Measurements from ENCODE around the gene ARMC5. TPM values are rescaled to one million over a fixed set of nuclear protein-coding genes. Genes with fewer than 3 reads are reported as not detected.
A peak's percentile ranks its signal among the peaks of the same experiment; 100 is the strongest.
"Not testable (repeated sequence)": the region's sequence is repeated elsewhere in the genome, so short reads cannot be mapped to it uniquely, and the experiment has no call there.

ARMC5 gene
- total RNA-seq, 3 donors from 2014 or later = 5.3 to 7.2 (median 6.9) TPM

- Histone ChIP-seq H3K4me3 (no peak overlapping the region), H3K27me3 (peaks cover 0 to 2% of the 10 kb centered on the region in 2 donors), H3K9me3 (no peaks in the 10 kb centered on the region), H3K27ac (no peak overlapping the region), H3K36me3 (no peaks in the 10 kb centered on the region), H3K4me1 (no peaks in the 10 kb centered on the region)
- no peak for DNase-seq (ENCODE audit: low spot score in 2 of 2)
- intact Hi-C loops (cut with DNase I; ENCODE audit: low total_unique reads) = no loop called here
- TF ChIP-seq CTCF (IDR thresholded peaks at IDR 0.05) (no peak), POLR2A (IDR thresholded peaks at IDR 0.05) (no peak), POLR2AphosphoS5 (IDR thresholded peaks at IDR 0.05) (no peak)
Observed at GRCh38 chr16:31480851-31481536, 21.7 kb downstream of the ARMC5 start.

- no peak within 1 kb of the TSS for H3K27ac ChIP-seq
- DNase-seq (ENCODE audit: low spot score in 2 of 2) = no peak
- H3K4me3 ChIP-seq = no peak within 1 kb of the TSS
- H3K9me3 ChIP-seq = no peaks in the 10 kb centered on the region
- H3K27me3 ChIP-seq = peaks cover 0 to 3% of the 10 kb centered on the region in 2 donors
- no peak for TF ChIP-seq POLR2AphosphoS5 (IDR thresholded peaks at IDR 0.05)
- TF ChIP-seq POLR2A (IDR thresholded peaks at IDR 0.05) = no peak
- TF ChIP-seq CTCF (IDR thresholded peaks at IDR 0.05) = no peak
- H3K36me3 ChIP-seq = no peaks in the 10 kb centered on the region
- intact Hi-C loops (cut with DNase I; ENCODE audit: low total_unique reads) = no loop called here
- H3K4me1 ChIP-seq = no peaks in the 10 kb centered on the region
Observed at GRCh38 chr16:31483081-31483480, 23.8 kb downstream of the ARMC5 start, which contains the start of gene SLC5A2. Gene SLC5A2 (plus strand): TSS chr16:31483123. CDS start chr16:31483137, 14 bp downstream.

- H3K27me3 ChIP-seq; intact Hi-C loops (cut with DNase I; ENCODE audit: low total_unique reads); H3K4me1 ChIP-seq; H3K4me3 ChIP-seq; H3K9me3 ChIP-seq; H3K36me3 ChIP-seq; DNase-seq (ENCODE audit: low spot score in 2 of 2); H3K27ac ChIP-seq: not testable (repeated sequence)
Observed at GRCh38 chr16:31484048-31484447, 24.7 kb downstream of the ARMC5 start.

GRCh38 chr16:31484491-31485171, 25.3 kb downstream of the ARMC5 start:
- H3K27ac ChIP-seq = peak overlapping the region in 1 of 2 donors; percentile 19
- intact Hi-C loops (cut with DNase I; ENCODE audit: low total_unique reads) = loop anchor here (1.0 kb wide), 1 partner anchor 30 kb away; no protein-coding TSS in a partner anchor
- TF ChIP-seq POLR2A (IDR thresholded peaks at IDR 0.05) = no peak
- no peak for TF ChIP-seq POLR2AphosphoS5 (IDR thresholded peaks at IDR 0.05)
- TF ChIP-seq CTCF (IDR thresholded peaks at IDR 0.05) = no peak
- no peak overlapping the region for H3K4me3 ChIP-seq
- DNase-seq (ENCODE audit: low spot score in 2 of 2) = no peak
- peaks cover 4 to 5% of the 10 kb centered on the region in 2 donors for H3K4me1 ChIP-seq
- no peaks in the 10 kb centered on the region for H3K9me3 ChIP-seq
- no peaks in the 10 kb centered on the region for H3K36me3 ChIP-seq
- H3K27me3 ChIP-seq = peaks cover 0 to 3% of the 10 kb centered on the region in 2 donors

GRCh38 chr16:31485571-31485970, 26.3 kb downstream of the ARMC5 start:
- Histone ChIP-seq H3K4me1 (peaks cover 4 to 5% of the 10 kb centered on the region in 2 donors), H3K9me3 (no peaks in the 10 kb centered on the region), H3K27me3 (peaks cover 0 to 3% of the 10 kb centered on the region in 2 donors), H3K27ac (no peak overlapping the region), H3K4me3 (no peak overlapping the region), H3K36me3 (no peaks in the 10 kb centered on the region)
- TF ChIP-seq POLR2A (IDR thresholded peaks at IDR 0.05) (no peak), CTCF (IDR thresholded peaks at IDR 0.05) (no peak), POLR2AphosphoS5 (IDR thresholded peaks at IDR 0.05) (no peak)
- intact Hi-C loops (cut with DNase I; ENCODE audit: low total_unique reads) = loop anchor here (1.0 kb wide), 1 partner anchor 29 kb away; no protein-coding TSS in a partner anchor
- DNase-seq (ENCODE audit: low spot score in 2 of 2) = no peak
